NCI-H1436 treated with DMSO at 0.1 percent for 48 hours (cell line): Measurements from ENCODE around the gene IGSF22.

Source experiments
- DNase-seq: peaks from one replicate; lab custom pipeline; 2025; lab: John Stamatoyannopoulos, UW

IGSF22 gene

GRCh38 chr11:18743900-18744514 is 18.0 kb upstream of the IGSF22 start:
- DNase-seq, result no peak

GRCh38 chr11:18743365-18743764 is 17.4 kb upstream of the IGSF22 start:
- no peak for DNase-seq

GRCh38 chr11:18741783-18742182 is 15.8 kb upstream of the IGSF22 start:
- DNase-seq, result no peak

GRCh38 chr11:18739685-18740084 is 13.7 kb upstream of the IGSF22 start:
- no peak for DNase-seq

- no peak for DNase-seq
These were observed 11.7 kb upstream of the IGSF22 start for GRCh38 chr11:18737642-18738041.

GRCh38 chr11:18736590-18737148 is 10.7 kb upstream of the IGSF22 start:
- no peak for DNase-seq

GRCh38 chr11:18733202-18733601 is 7.2 kb upstream of the IGSF22 start:
- no peak for DNase-seq

GRCh38 chr11:18731949-18732821 is 6.2 kb upstream of the IGSF22 start:
- DNase-seq, result no peak

- DNase-seq, result no peak
These were observed 5.5 kb upstream of the IGSF22 start for GRCh38 chr11:18731441-18731840.

- DNase-seq, result no peak
These were observed 4.0 kb upstream of the IGSF22 start for GRCh38 chr11:18730020-18730419.

GRCh38 chr11:18729426-18729825 is 3.4 kb upstream of the IGSF22 start:
- DNase-seq, result no peak

GRCh38 chr11:18728658-18729057 is 2.7 kb upstream of the IGSF22 start:
- DNase-seq, result no peak

GRCh38 chr11:18727479-18728236 is 1.7 kb upstream of the IGSF22 start:
- no peak for DNase-seq

GRCh38 chr11:18723991-18724390 is 2.0 kb downstream of the IGSF22 start:
- no peak for DNase-seq

GRCh38 chr11:18722293-18722637 is 3.7 kb downstream of the IGSF22 start:
- no peak for DNase-seq

- no peak for DNase-seq
These were observed 4.3 kb downstream of the IGSF22 start for GRCh38 chr11:18721561-18722292.

GRCh38 chr11:18720808-18721560 is 5.0 kb downstream of the IGSF22 start:
- no peak for DNase-seq

- no peak for DNase-seq
These were observed 5.7 kb downstream of the IGSF22 start for GRCh38 chr11:18720091-18720807.

GRCh38 chr11:18715476-18715875 is 10.5 kb downstream of the IGSF22 start:
- no peak for DNase-seq

GRCh38 chr11:18714443-18714780 is 11.6 kb downstream of the IGSF22 start:
- no peak for DNase-seq
